Amniotic stem cell (primary cell): Measurements from ENCODE around the gene RTL5.

Source experiments
- DNase-seq: peaks from one replicate; lab custom pipeline; 2025; lab: John Stamatoyannopoulos, UW

RTL5 gene

GRCh38 chrX:72129661-72130060 is 2.1 kb downstream of the RTL5 start:
- no peak for DNase-seq

GRCh38 chrX:72128881-72129280 is 2.8 kb downstream of the RTL5 start:
- no peak for DNase-seq

- no peak for DNase-seq
Measured at GRCh38 chrX:72128183-72128834, 3.4 kb downstream of the RTL5 start.

GRCh38 chrX:72127332-72127731 is 4.4 kb downstream of the RTL5 start:
- no peak for DNase-seq

- DNase-seq, result peak; percentile 50
Measured at GRCh38 chrX:72126539-72127140, 5.1 kb downstream of the RTL5 start.

GRCh38 chrX:72126048-72126415 is 5.7 kb downstream of the RTL5 start:
- DNase-seq, result no peak

- no peak for DNase-seq
Measured at GRCh38 chrX:72125331-72126047, 6.2 kb downstream of the RTL5 start.

- no peak for DNase-seq
Measured at GRCh38 chrX:72124540-72125201, 7.0 kb downstream of the RTL5 start.

- no peak for DNase-seq
Measured at GRCh38 chrX:72123471-72124185, 8.1 kb downstream of the RTL5 start.

GRCh38 chrX:72122621-72123337 is 8.9 kb downstream of the RTL5 start:
- no peak for DNase-seq

GRCh38 chrX:72121383-72121782 is 10.3 kb downstream of the RTL5 start:
- DNase-seq, result peak; percentile 24

- DNase-seq, result no peak
Measured at GRCh38 chrX:72120837-72121236, 10.9 kb downstream of the RTL5 start.

- no peak for DNase-seq
Measured at GRCh38 chrX:72117636-72118210, 14.0 kb downstream of the RTL5 start.

GRCh38 chrX:72115380-72115779 is 16.3 kb downstream of the RTL5 start:
- no peak for DNase-seq

GRCh38 chrX:72114807-72115206 is 16.9 kb downstream of the RTL5 start:
- no peak for DNase-seq

- DNase-seq, result no peak
Measured at GRCh38 chrX:72114306-72114705, 17.4 kb downstream of the RTL5 start.

- DNase-seq, result no peak
Measured at GRCh38 chrX:72113461-72113860, 18.3 kb downstream of the RTL5 start.

- no peak for DNase-seq
Measured at GRCh38 chrX:72110876-72111708, 20.6 kb downstream of the RTL5 start.

GRCh38 chrX:72110051-72110875 is 21.5 kb downstream of the RTL5 start:
- no peak for DNase-seq
